SH-SY5Y (cell line): ENCODE data around the gene ATP8A2.

Source experiments
- GATA2 ChIP-seq: IDR thresholded peaks from 2 replicates; pipeline ENCODE4 v1.6.1; 2011; ENCODE audit warnings: mild to moderate bottlenecking, low read depth, low read length
- GATA3 ChIP-seq: IDR thresholded peaks from 2 replicates; pipeline ENCODE4 v1.6.1; 2011; ENCODE audit warnings: low read depth, mild to moderate bottlenecking, low read length, moderate library complexity

DNA sequence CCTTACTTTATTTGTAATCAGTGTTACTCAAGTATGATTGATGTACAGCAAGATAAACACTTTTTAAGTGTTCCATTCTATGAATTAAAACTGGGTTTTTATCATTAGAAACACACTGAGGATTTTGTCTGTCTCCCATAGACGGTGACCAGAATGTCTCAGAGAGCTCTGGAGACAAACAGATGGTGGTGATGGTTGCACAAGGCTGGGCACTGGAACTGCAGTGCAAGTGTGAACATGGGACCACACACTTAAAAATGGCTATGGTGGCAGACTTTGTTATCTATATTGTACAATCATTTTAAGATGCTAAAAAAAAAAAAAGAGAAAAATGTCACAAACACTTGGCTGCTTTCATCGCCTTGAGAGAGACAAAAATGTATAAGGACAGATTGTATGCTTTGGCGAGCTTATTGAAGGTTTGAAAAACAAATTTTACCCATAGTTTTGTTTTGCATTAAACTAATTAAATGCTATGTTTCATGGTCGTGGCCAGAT is 407.1 kb downstream of the ATP8A2 start:
- TF ChIP-seq GATA2 (no peak), GATA3 (no peak)
